RWPE1 (cell line): ENCODE measurements around the gene PRELID3B.

Experiments
- CTCF ChIA-PET: fragments of 350-600 bp; sonication (Branson Sonifier 250); formaldehyde crosslinking; extraction: SDS; loops from one replicate; lab custom pipeline; 2021; lab: Yijun Ruan, JAX
- POLR2A ChIA-PET: fragments of 400-600 bp; formaldehyde crosslinking; extraction: SDS; loops from one replicate; lab custom pipeline; 2020; ENCODE audit warnings: antibody characterized with exemption; ENCODE audit not compliant: low non-redundant PET; lab: Yijun Ruan, JAX
- DNase-seq: peaks from one replicate; pipeline ENCODE4 v3.0.0; 2012; ENCODE audit warnings: low spot score
- H3K27ac ChIP-seq: fragments of 450-650 bp; 2 replicates; pipeline ENCODE4 v1.5.1; 2017
- CTCF ChIP-seq: fragments of 450-650 bp; conservative IDR thresholded peaks from 2 replicates; pipeline ENCODE4 v1.5.1; 2017; ENCODE audit warnings: low read depth, mild to moderate bottlenecking

PRELID3B gene

GRCh38 chr20:58986286-58986967 lies 56.2 kb downstream of the PRELID3B start:
- DNase-seq, result no peak
- H3K27ac ChIP-seq, result no peak overlapping the region
- no peak for TF ChIP-seq CTCF
- ChIA-PET POLR2A (interaction anchor here (0.6 kb wide), 1 partner anchor 88 kb away, joined by 4 read pairs; no protein-coding TSS in a partner anchor), CTCF (no interaction called here)

- no peak for TF ChIP-seq CTCF
- POLR2A ChIA-PET, result no interaction called here
- DNase-seq, result no peak
- CTCF ChIA-PET, result no interaction called here
- H3K27ac ChIP-seq, result no peak overlapping the region
Measured at GRCh38 chr20:58985656-58986055, 56.9 kb downstream of the PRELID3B start.

DNA sequence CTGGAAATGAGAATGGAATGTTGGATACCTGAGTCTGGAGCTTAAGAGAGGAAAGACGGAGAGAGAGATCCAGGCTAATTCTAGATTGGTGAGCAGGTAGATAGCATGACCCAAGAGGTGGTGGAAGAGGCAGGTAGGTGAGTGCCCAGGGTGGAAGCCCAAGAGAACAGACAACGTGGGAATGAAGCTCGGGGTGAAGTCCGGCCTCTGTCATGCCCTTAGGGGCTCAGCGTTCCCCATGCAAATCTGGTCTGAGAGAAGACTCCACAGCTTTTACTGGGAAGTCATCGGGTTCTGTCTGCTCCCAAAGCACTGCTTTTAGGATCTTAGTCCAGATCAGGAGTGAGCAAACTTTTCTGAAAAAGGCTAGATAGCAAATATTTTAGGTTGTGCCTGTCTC lies 57.9 kb downstream of the PRELID3B start:
- CTCF ChIA-PET, result no interaction called here
- no peak for TF ChIP-seq CTCF
- DNase-seq, result no peak
- POLR2A ChIA-PET, result no interaction called here
- H3K27ac ChIP-seq, result no peak overlapping the region
